ENCODE results near the gene TCFL5.

The TCFL5 gene

GRCh38 chr20:62846166-62846890 lies 15.3 kb downstream of the TCFL5 start:
- no peak for DNase-seq (ENCODE audit: low read depth, low spot score)

GRCh38 chr20:62845416-62846160 lies 16.0 kb downstream of the TCFL5 start:
- H3K27ac ChIP-seq = no peak overlapping the region
- H3K9me3 ChIP-seq (ENCODE audit: low read depth, low read length) = no peaks in the 10 kb centered on the region
- H3K4me3 ChIP-seq = no peak overlapping the region
- peaks cover 17% of the 10 kb centered on the region for H3K36me3 ChIP-seq (ENCODE audit: insufficient read depth, low read length)
- no peak for DNase-seq (ENCODE audit: low read depth, low spot score)
- H3K9ac ChIP-seq (ENCODE audit: insufficient read length) = no peak overlapping the region
- TF ChIP-seq EZH2 (IDR thresholded peaks at IDR 0.05) (no peak), FOXP2 (optimal IDR thresholded peaks at IDR 0.05; ENCODE audit: control extremely low read depth, extremely low read length, insufficient read depth) (no peak), POLR2AphosphoS5 (IDR thresholded peaks at IDR 0.05; ENCODE audit: borderline replicate concordance, low read depth, low read length) (no peak)

More at GRCh38 chr20:62846166-62846890, 15.3 kb downstream of the TCFL5 start:
- no peaks in the 10 kb centered on the region for H3K9me3 ChIP-seq (ENCODE audit: low read depth, low read length)
- H3K36me3 ChIP-seq (ENCODE audit: insufficient read depth, low read length) = peaks cover 9% of the 10 kb centered on the region
- H3K9ac ChIP-seq (ENCODE audit: insufficient read length) = no peak overlapping the region
- no peak overlapping the region for H3K27ac ChIP-seq
- H3K4me3 ChIP-seq = no peak overlapping the region
- TF ChIP-seq FOXP2 (optimal IDR thresholded peaks at IDR 0.05; ENCODE audit: control extremely low read depth, extremely low read length, insufficient read depth) (no peak), POLR2AphosphoS5 (IDR thresholded peaks at IDR 0.05; ENCODE audit: borderline replicate concordance, low read depth, low read length) (no peak), EZH2 (IDR thresholded peaks at IDR 0.05) (no peak)

GRCh38 chr20:62844182-62844581 lies 17.4 kb downstream of the TCFL5 start:
- no peak overlapping the region for H3K4me3 ChIP-seq
- H3K9me3 ChIP-seq (ENCODE audit: low read depth, low read length) = no peaks in the 10 kb centered on the region
- no peak for DNase-seq (ENCODE audit: low read depth, low spot score)
- no peak for TF ChIP-seq POLR2AphosphoS5 (IDR thresholded peaks at IDR 0.05; ENCODE audit: borderline replicate concordance, low read depth, low read length)
- TF ChIP-seq EZH2 (IDR thresholded peaks at IDR 0.05) = no peak
- no peak overlapping the region for H3K27ac ChIP-seq
- H3K36me3 ChIP-seq (ENCODE audit: insufficient read depth, low read length) = peaks cover 17% of the 10 kb centered on the region
- H3K9ac ChIP-seq (ENCODE audit: insufficient read length) = no peak overlapping the region

GRCh38 chr20:62843656-62844055 lies 18.0 kb downstream of the TCFL5 start:
- DNase-seq (ENCODE audit: low read depth, low spot score) = no peak
- no peak overlapping the region for H3K9ac ChIP-seq (ENCODE audit: insufficient read length)
- no peaks in the 10 kb centered on the region for H3K9me3 ChIP-seq (ENCODE audit: low read depth, low read length)
- H3K27ac ChIP-seq = no peak overlapping the region
- H3K4me3 ChIP-seq = no peak overlapping the region
- peaks cover 17% of the 10 kb centered on the region for H3K36me3 ChIP-seq (ENCODE audit: insufficient read depth, low read length)
- no peak for TF ChIP-seq FOXP2 (optimal IDR thresholded peaks at IDR 0.05; ENCODE audit: control extremely low read depth, extremely low read length, insufficient read depth)
- TF ChIP-seq EZH2 (IDR thresholded peaks at IDR 0.05) = no peak
- no peak for TF ChIP-seq POLR2AphosphoS5 (IDR thresholded peaks at IDR 0.05; ENCODE audit: borderline replicate concordance, low read depth, low read length)

GRCh38 chr20:62841705-62842212 lies 19.9 kb downstream of the TCFL5 start:
- Histone ChIP-seq H3K27ac (no peak overlapping the region), H3K9me3 (ENCODE audit: low read depth, low read length) (no peaks in the 10 kb centered on the region), H3K9ac (ENCODE audit: insufficient read length) (no peak overlapping the region), H3K4me3 (no peak overlapping the region), H3K36me3 (ENCODE audit: insufficient read depth, low read length) (peaks cover 17% of the 10 kb centered on the region)
- TF ChIP-seq EZH2 (IDR thresholded peaks at IDR 0.05) (no peak), FOXP2 (optimal IDR thresholded peaks at IDR 0.05; ENCODE audit: control extremely low read depth, extremely low read length, insufficient read depth) (no peak), POLR2AphosphoS5 (IDR thresholded peaks at IDR 0.05; ENCODE audit: borderline replicate concordance, low read depth, low read length) (no peak)
- DNase-seq (ENCODE audit: low read depth, low spot score) = no peak

- Histone ChIP-seq H3K4me3 (no peak overlapping the region), H3K9ac (ENCODE audit: insufficient read length) (no peak overlapping the region), H3K9me3 (ENCODE audit: low read depth, low read length) (no peaks in the 10 kb centered on the region), H3K27ac (no peak overlapping the region; the same call in 1 of the 2 replicates), H3K36me3 (ENCODE audit: insufficient read depth, low read length) (peaks cover 10% of the 10 kb centered on the region)
- no peak for DNase-seq (ENCODE audit: low read depth, low spot score)
- no peak for TF ChIP-seq POLR2AphosphoS5 (IDR thresholded peaks at IDR 0.05; ENCODE audit: borderline replicate concordance, low read depth, low read length)
- TF ChIP-seq EZH2 (IDR thresholded peaks at IDR 0.05) = no peak
- no peak for TF ChIP-seq FOXP2 (optimal IDR thresholded peaks at IDR 0.05; ENCODE audit: control extremely low read depth, extremely low read length, insufficient read depth)
These were observed 21.1 kb downstream of the TCFL5 start for GRCh38 chr20:62840244-62841197.

GRCh38 chr20:62839816-62840215 lies 21.8 kb downstream of the TCFL5 start:
- no peak for TF ChIP-seq EZH2 (IDR thresholded peaks at IDR 0.05)
- TF ChIP-seq POLR2AphosphoS5 (IDR thresholded peaks at IDR 0.05; ENCODE audit: borderline replicate concordance, low read depth, low read length) = no peak
- no peak for TF ChIP-seq FOXP2 (optimal IDR thresholded peaks at IDR 0.05; ENCODE audit: control extremely low read depth, extremely low read length, insufficient read depth)
- no peak for DNase-seq (ENCODE audit: low read depth, low spot score)
- no peaks in the 10 kb centered on the region for H3K9me3 ChIP-seq (ENCODE audit: low read depth, low read length)

More at GRCh38 chr20:62839816-62840215, 21.8 kb downstream of the TCFL5 start:
- no peak overlapping the region for H3K27ac ChIP-seq
- no peak overlapping the region for H3K9ac ChIP-seq (ENCODE audit: insufficient read length)
- H3K4me3 ChIP-seq = no peak overlapping the region
- H3K36me3 ChIP-seq (ENCODE audit: insufficient read depth, low read length) = peaks cover 8% of the 10 kb centered on the region
